CD14-positive monocyte (primary cell): ENCODE data around the gene GALNT10. TPM values are rescaled to one million over a fixed set of nuclear protein-coding genes. Genes with fewer than 3 reads are reported as not detected.

ENCODE experiments used
- DNase-seq, 3 donors: peaks; one replicate each; pipeline ENCODE4 v3.0.0-alpha.2; 2011 to 2022
- H2AFZ ChIP-seq: 2 replicates; pipeline ENCODE4 v1.6.0; 2012; ENCODE audit warnings: mild to moderate bottlenecking, low read depth, low read length, inconsistent platforms; ENCODE audit not compliant: insufficient read depth, poor library complexity, severe bottlenecking
- H3K27ac ChIP-seq, 2 donors: 1 replicate in 1 of 2; 2 replicates in 1 of 2; pipeline ENCODE4 v1.5.1; 2012 to 2013; ENCODE audit warnings: low read length in 2 of 2, control low read depth in 1 of 2, inconsistent platforms in 1 of 2, low read depth in 1 of 2, mild to moderate bottlenecking in 1 of 2
- H3K27me3 ChIP-seq, 2 donors: one replicate each; pipeline versions ENCODE4 v1.6.0 to v1.6.1; 2011 to 2013; ENCODE audit warnings: low read length in 2 of 2; ENCODE audit not compliant: control insufficient read depth in 2 of 2, insufficient read depth in 2 of 2
- H3K36me3 ChIP-seq, 2 donors: replicated peaks in 1 of 2; 1 replicate in 1 of 2; 2 replicates in 1 of 2; pipeline versions ENCODE4 v1.5.1 to v1.6.1; 2012 to 2013; ENCODE audit warnings: low read length in 2 of 2, control low read depth in 1 of 2, inconsistent platforms in 1 of 2, mild to moderate bottlenecking in 1 of 2; ENCODE audit not compliant: insufficient read depth in 2 of 2, control insufficient read depth in 1 of 2
- H3K4me1 ChIP-seq, 2 donors: 1 replicate in 1 of 2; 2 replicates in 1 of 2; pipeline versions ENCODE4 v1.5.1 to v1.6.1; 2012 to 2013; ENCODE audit warnings: low read length in 2 of 2, control low read depth in 1 of 2, inconsistent platforms in 1 of 2, mild to moderate bottlenecking in 1 of 2, moderate library complexity in 1 of 2; ENCODE audit not compliant: insufficient read depth in 2 of 2, control insufficient read depth in 1 of 2
- H3K4me2 ChIP-seq: replicated peaks from 2 replicates; pipeline ENCODE3; 2012; ENCODE audit warnings: low read length, moderate library complexity, mild to moderate bottlenecking; ENCODE audit not compliant: poor library complexity, severe bottlenecking; ENCODE audit errors: extremely low read depth
- H3K4me3 ChIP-seq, 3 experiments: fragments of 200-600 bp in 1 of 3; sonication (generic) in 1 of 3; replicated peaks in 1 of 3; 1 replicate in 2 of 3; 2 replicates in 1 of 3; pipeline ENCODE4 v1.5.1; 2011 to 2013; ENCODE audit warnings: low read length in 3 of 3, mild to moderate bottlenecking in 3 of 3, control low read depth in 2 of 3, low read depth in 2 of 3, inconsistent platforms in 1 of 3, moderate library complexity in 1 of 3
- H3K79me2 ChIP-seq: 2 replicates; pipeline ENCODE4 v1.6.0; 2012; ENCODE audit warnings: mild to moderate bottlenecking, control low read depth, inconsistent platforms, low read length, moderate library complexity; ENCODE audit not compliant: insufficient read depth
- H3K9ac ChIP-seq: 2 replicates; pipeline ENCODE4 v1.6.0; 2017; ENCODE audit warnings: low read length, mild to moderate bottlenecking; ENCODE audit not compliant: insufficient read depth, poor library complexity, severe bottlenecking
- H3K9me3 ChIP-seq, 2 donors: replicated peaks in 1 of 2; 1 replicate in 1 of 2; 2 replicates in 1 of 2; pipeline versions ENCODE4 v1.5.1 to v1.6.1; 2012 to 2013; ENCODE audit warnings: low read length in 2 of 2, control low read depth in 1 of 2; ENCODE audit not compliant: control insufficient read depth in 1 of 2, insufficient read depth in 1 of 2
- H4K20me1 ChIP-seq: 2 replicates; pipeline ENCODE4 v1.6.0; 2012; ENCODE audit warnings: mild to moderate bottlenecking, low read length, control low read depth, moderate library complexity; ENCODE audit not compliant: insufficient read depth
- H3K27ac Mint-ChIP-seq, 7 donors: one replicate each; pipeline ENCODE4 v1.8.0; 2020; ENCODE audit warnings: mild to moderate bottlenecking in 7 of 7, mixed read lengths in 7 of 7, moderate library complexity in 6 of 7, inconsistent platforms in 2 of 7
- H3K27me3 Mint-ChIP-seq, 3 donors: one replicate each; pipeline ENCODE4 v1.8.0; 2021 to 2022; ENCODE audit warnings: low read depth in 3 of 3, mild to moderate bottlenecking in 3 of 3, mixed read lengths in 3 of 3, moderate library complexity in 3 of 3, inconsistent platforms in 1 of 3
- H3K36me3 Mint-ChIP-seq, 2 donors: one replicate each; pipeline ENCODE4 v1.8.0; 2020; ENCODE audit warnings: mixed read lengths in 2 of 2, inconsistent platforms in 1 of 2, mild to moderate bottlenecking in 1 of 2
- H3K4me1 Mint-ChIP-seq: one replicate; pipeline ENCODE4 v1.8.0; 2020; ENCODE audit warnings: mild to moderate bottlenecking, mixed read lengths
- H3K4me3 Mint-ChIP-seq, 2 donors: one replicate each; pipeline ENCODE4 v1.8.0; 2020; ENCODE audit warnings: mild to moderate bottlenecking in 2 of 2, mixed read lengths in 2 of 2, moderate library complexity in 1 of 2
- H3K9me3 Mint-ChIP-seq, 7 donors: one replicate each; pipeline ENCODE4 v1.8.0; 2020 to 2022; ENCODE audit warnings: mixed read lengths in 7 of 7, mild to moderate bottlenecking in 6 of 7, moderate library complexity in 6 of 7, inconsistent platforms in 2 of 7
- WGBS: methylation state at CpG from one replicate; pipeline ENCODE4 v1.1.5; 2013; ENCODE audit warnings: missing lambda C conversion rate; ENCODE audit not compliant: insufficient coverage; 5-methylcytosine and 5-hydroxymethylcytosine counted together
- intact Hi-C, 2 donors: fragments of 100-400 bp; cut with micrococcal nuclease; formaldehyde crosslinking; loops; one replicate each; pipeline versions ENCODE4 v1.15.0 to v1.15.1; 2023
- polyA plus RNA-seq, 3 donors: library from polyadenylated mRNA; depleted of rRNA in 1 of 3; unstranded in 2 of 3; stranded (reverse) in 1 of 3; fragments of 300-500 nt in 2 of 3; fragments of >200 nt in 1 of 3; fragmentation: Illumina TruSeq in 2 of 3; gene quantifications; 1 replicate in 2 of 3; 2 replicates in 1 of 3; pipeline ENCODE4 v1.2.3, GENCODE V29; 2012 to 2021
- TF ChIP-seq, protein P1 (sequence below): fragments of 200-600 bp; IDR thresholded peaks from one replicate; pipeline ENCODE4 v1.8.0; 2022; ENCODE audit warnings: antibody characterized with exemption, mild to moderate bottlenecking

Gene GALNT10
- polyA plus RNA-seq, 3 donors: 6.2 to 11.6 (median 7.3) TPM

DNA sequence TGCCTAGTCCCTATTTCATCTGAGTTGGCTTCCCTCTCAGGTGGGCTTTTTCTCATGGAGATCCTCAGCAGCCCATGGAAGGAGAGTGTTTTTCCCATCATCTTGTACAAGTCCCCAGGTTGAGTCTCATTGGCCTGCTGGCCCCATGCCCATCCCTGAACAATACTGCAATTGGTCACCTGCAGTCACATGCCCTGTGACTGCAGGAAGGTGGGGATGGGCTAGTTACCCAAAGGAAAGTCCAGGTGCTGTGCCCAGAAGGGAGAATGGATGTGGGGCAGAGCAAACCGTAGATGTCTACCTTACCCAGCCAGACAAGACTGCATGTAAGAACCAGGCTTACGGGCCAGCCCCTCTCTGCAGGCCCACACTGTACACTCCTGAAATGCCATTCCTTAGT lies 201.3 kb downstream of the GALNT10 start:
- Mint-ChIP-seq H3K4me1 (peaks cover 2% of the 10 kb centered on the region), H3K9me3 (peaks cover 0 to 2% (median 0%) of the 10 kb centered on the region in 7 donors), H3K4me3 (no peak overlapping the region), H3K36me3 (peaks cover 41 to 62% of the 10 kb centered on the region in 2 donors), H3K27me3 (peaks cover 0 to 1% (median 0%) of the 10 kb centered on the region in 3 donors), H3K27ac (no peak overlapping the region)
- H3K36me3 ChIP-seq: peaks cover 7 to 46% of the 10 kb centered on the region in 2 donors
- no peak for DNase-seq
- no peak overlapping the region for H3K9ac ChIP-seq
- 80% methylated on average over 1 of the region's 2 CpGs for WGBS
- no peak overlapping the region for H3K27ac ChIP-seq
- TF ChIP-seq, protein P1, sequence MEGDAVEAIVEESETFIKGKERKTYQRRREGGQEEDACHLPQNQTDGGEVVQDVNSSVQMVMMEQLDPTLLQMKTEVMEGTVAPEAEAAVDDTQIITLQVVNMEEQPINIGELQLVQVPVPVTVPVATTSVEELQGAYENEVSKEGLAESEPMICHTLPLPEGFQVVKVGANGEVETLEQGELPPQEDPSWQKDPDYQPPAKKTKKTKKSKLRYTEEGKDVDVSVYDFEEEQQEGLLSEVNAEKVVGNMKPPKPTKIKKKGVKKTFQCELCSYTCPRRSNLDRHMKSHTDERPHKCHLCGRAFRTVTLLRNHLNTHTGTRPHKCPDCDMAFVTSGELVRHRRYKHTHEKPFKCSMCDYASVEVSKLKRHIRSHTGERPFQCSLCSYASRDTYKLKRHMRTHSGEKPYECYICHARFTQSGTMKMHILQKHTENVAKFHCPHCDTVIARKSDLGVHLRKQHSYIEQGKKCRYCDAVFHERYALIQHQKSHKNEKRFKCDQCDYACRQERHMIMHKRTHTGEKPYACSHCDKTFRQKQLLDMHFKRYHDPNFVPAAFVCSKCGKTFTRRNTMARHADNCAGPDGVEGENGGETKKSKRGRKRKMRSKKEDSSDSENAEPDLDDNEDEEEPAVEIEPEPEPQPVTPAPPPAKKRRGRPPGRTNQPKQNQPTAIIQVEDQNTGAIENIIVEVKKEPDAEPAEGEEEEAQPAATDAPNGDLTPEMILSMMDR: no peak
- H4K20me1 ChIP-seq: no peaks in the 10 kb centered on the region
- H3K4me2 ChIP-seq: no peak overlapping the region
- H3K9me3 ChIP-seq: no peaks in the 10 kb centered on the region
- H3K4me1 ChIP-seq: no peaks in the 10 kb centered on the region
- no peak overlapping the region for H2AFZ ChIP-seq
- no peaks in the 10 kb centered on the region for H3K27me3 ChIP-seq
- intact Hi-C loops: no loop called here
- H3K4me3 ChIP-seq: no peak overlapping the region
- H3K79me2 ChIP-seq: no peaks in the 10 kb centered on the region

GRCh38 chr5:154393850-154394249 lies 203.3 kb downstream of the GALNT10 start:
- Mint-ChIP-seq H3K4me3 (no peak overlapping the region), H3K36me3 (peaks cover 40 to 51% of the 10 kb centered on the region in 2 donors), H3K27me3 (no peaks in the 10 kb centered on the region), H3K27ac (peak overlapping the region in 2 of 7 donors; percentile 38 to 57), H3K9me3 (peaks cover 0 to 2% (median 0%) of the 10 kb centered on the region in 7 donors), H3K4me1 (peaks cover 2% of the 10 kb centered on the region)
- no peaks in the 10 kb centered on the region for H4K20me1 ChIP-seq
- H3K4me2 ChIP-seq: no peak overlapping the region
- no peaks in the 10 kb centered on the region for H3K27me3 ChIP-seq
- no peak overlapping the region for H3K4me3 ChIP-seq
- no peaks in the 10 kb centered on the region for H3K79me2 ChIP-seq
- no peak overlapping the region for H3K27ac ChIP-seq
- H3K9me3 ChIP-seq: no peaks in the 10 kb centered on the region
- H3K36me3 ChIP-seq: peaks cover 7 to 29% of the 10 kb centered on the region in 2 donors
- no peak overlapping the region for H3K9ac ChIP-seq
- TF ChIP-seq, protein P1: no peak
- no peak for DNase-seq
- H3K4me1 ChIP-seq: no peaks in the 10 kb centered on the region
- intact Hi-C loops: no loop called here
- no peak overlapping the region for H2AFZ ChIP-seq
- WGBS: 100% methylated on average over 2 of the region's 3 CpGs
